HEK293T (cell line): ENCODE data around the gene SNED1.

ENCODE experiments used
- CTCF ChIA-PET: fragments of 350-600 bp; formaldehyde crosslinking; extraction: SDS; loops from one replicate; lab custom pipeline; 2021; ENCODE audit warnings: antibody characterized with exemption, inconsistent platforms; lab: Yijun Ruan, JAX
- POLR2A ChIA-PET: fragments of 350-600 bp; formaldehyde crosslinking; extraction: SDS; loops from one replicate; lab custom pipeline; 2020; ENCODE audit warnings: antibody characterized with exemption, inconsistent platforms; lab: Yijun Ruan, JAX
- DNase-seq: peaks from one replicate; pipeline ENCODE4 v3.0.0; 2012; ENCODE audit warnings: mixed read lengths; ENCODE audit errors: extremely low spot score
- ARNT ChIP-seq: fragments of 450-650 bp; IDR thresholded peaks from 2 replicates; pipeline ENCODE4 v1.6.1; 2017; ENCODE audit warnings: mild to moderate bottlenecking
- BHLHE40 ChIP-seq: fragments of 450-650 bp; IDR thresholded peaks from 2 replicates; pipeline ENCODE4 v1.6.1; 2016; ENCODE audit warnings: mild to moderate bottlenecking, moderate library complexity, borderline replicate concordance
- CTBP1 ChIP-seq: fragments of 450-650 bp; IDR thresholded peaks from 2 replicates; pipeline ENCODE4 v1.6.1; 2016; ENCODE audit warnings: borderline replicate concordance
- ELF4 ChIP-seq: fragments of 450-650 bp; IDR thresholded peaks from 2 replicates; pipeline ENCODE4 v1.6.1; 2017; ENCODE audit warnings: antibody characterized with exemption
- FOXA1 ChIP-seq: fragments of 450-650 bp; IDR thresholded peaks from 2 replicates; pipeline ENCODE4 v1.6.1; 2016; ENCODE audit warnings: mild to moderate bottlenecking
- FOXK2 ChIP-seq: fragments of 450-650 bp; IDR thresholded peaks from 2 replicates; pipeline ENCODE4 v1.6.1; 2016; ENCODE audit warnings: mild to moderate bottlenecking
- FOXM1 ChIP-seq: fragments of 450-650 bp; IDR thresholded peaks from 2 replicates; pipeline ENCODE4 v1.6.1; 2017; ENCODE audit warnings: mild to moderate bottlenecking, borderline replicate concordance
- HDGF ChIP-seq: fragments of 450-650 bp; IDR thresholded peaks from 2 replicates; pipeline ENCODE4 v1.6.1; 2017; ENCODE audit warnings: antibody characterized with exemption, borderline replicate concordance
- L3MBTL2 ChIP-seq: fragments of 450-650 bp; conservative IDR thresholded peaks from 2 replicates; pipeline ENCODE4 v1.6.1; 2016; ENCODE audit warnings: mild to moderate bottlenecking
- LEF1 ChIP-seq: fragments of 450-650 bp; IDR thresholded peaks from 2 replicates; pipeline ENCODE4 v1.6.1; 2017; ENCODE audit warnings: mild to moderate bottlenecking, borderline replicate concordance
- NFRKB ChIP-seq: fragments of 450-650 bp; IDR thresholded peaks from 2 replicates; pipeline ENCODE4 v1.6.1; 2016; ENCODE audit warnings: mild to moderate bottlenecking, moderate library complexity
- PKNOX1 ChIP-seq: fragments of 450-650 bp; IDR thresholded peaks from 2 replicates; pipeline ENCODE4 v1.6.1; 2016
- SP1 ChIP-seq: fragments of 450-650 bp; IDR thresholded peaks from 2 replicates; pipeline ENCODE4 v1.6.1; 2017
- SUZ12 ChIP-seq: fragments of 450-650 bp; IDR thresholded peaks from 2 replicates; pipeline ENCODE4 v1.6.1; 2016; ENCODE audit warnings: mild to moderate bottlenecking
- TARDBP ChIP-seq: fragments of 450-650 bp; IDR thresholded peaks from 2 replicates; pipeline ENCODE4 v1.6.1; 2016
- ZNF384 ChIP-seq: fragments of 450-650 bp; IDR thresholded peaks from 2 replicates; pipeline ENCODE4 v1.6.1; 2016

SNED1 gene

GRCh38 chr2:240960971-240961876 is 37.2 kb upstream of the SNED1 start:
- DNase-seq: no peak
- TF ChIP-seq BHLHE40: no peak
- TF ChIP-seq HDGF: no peak
- TF ChIP-seq ELF4: no peak
- no peak for TF ChIP-seq NFRKB
- TF ChIP-seq L3MBTL2: no peak
- POLR2A ChIA-PET: no interaction called here
- CTCF ChIA-PET: no interaction called here

GRCh38 chr2:240961910-240962299 is 36.5 kb upstream of the SNED1 start:
- POLR2A ChIA-PET: no interaction called here
- TF ChIP-seq FOXA1: no peak
- no peak for TF ChIP-seq LEF1
- no peak for TF ChIP-seq HDGF
- TF ChIP-seq CTBP1: no peak
- no peak for TF ChIP-seq ELF4
- TF ChIP-seq FOXM1: no peak
- no peak for TF ChIP-seq ARNT
- TF ChIP-seq PKNOX1: no peak
- no peak for TF ChIP-seq TARDBP
- TF ChIP-seq NFRKB: no peak
- TF ChIP-seq FOXK2: no peak
- no peak for TF ChIP-seq BHLHE40
- TF ChIP-seq ZNF384: no peak
- CTCF ChIA-PET: no interaction called here

GRCh38 chr2:240962300-240963064 is 35.9 kb upstream of the SNED1 start:
- TF ChIP-seq BHLHE40: no peak
- no peak for TF ChIP-seq TARDBP
- TF ChIP-seq SP1: no peak
- no peak for TF ChIP-seq PKNOX1
- TF ChIP-seq ARNT: no peak
- no peak for TF ChIP-seq FOXK2
- no peak for TF ChIP-seq HDGF
- no peak for TF ChIP-seq ZNF384
- TF ChIP-seq L3MBTL2: no peak; the same call in 1 of the 2 replicates
- no peak for TF ChIP-seq FOXA1
- peak; percentile 26 for DNase-seq
- CTCF ChIA-PET: no interaction called here
- POLR2A ChIA-PET: no interaction called here

More at GRCh38 chr2:240961910-240962299, 36.5 kb upstream of the SNED1 start:
- no peak for DNase-seq

GRCh38 chr2:240963065-240963867 is 35.2 kb upstream of the SNED1 start:
- TF ChIP-seq ARNT (no peak), SUZ12 (no peak), ZNF384 (no peak), ELF4 (no peak), PKNOX1 (no peak), L3MBTL2 (no peak)
- no peak for DNase-seq
- ChIA-PET CTCF (no interaction called here), POLR2A (no interaction called here)

- POLR2A ChIA-PET: no interaction called here
- no peak for DNase-seq
- TF ChIP-seq FOXK2 (no peak), FOXA1 (no peak), NFRKB (no peak), CTBP1 (no peak), ARNT (no peak), ZNF384 (no peak), LEF1 (no peak), PKNOX1 (no peak), SP1 (no peak), FOXM1 (no peak), SUZ12 (no peak), BHLHE40 (no peak), TARDBP (no peak), ELF4 (no peak)
- CTCF ChIA-PET: interaction anchor here (0.6 kb wide), 1 partner anchor 18 kb away, joined by 6 read pairs; no protein-coding TSS in a partner anchor
Measured at GRCh38 chr2:240963868-240964703, 34.3 kb upstream of the SNED1 start.
